Naive thymus-derived CD8-positive, alpha-beta T cell (primary cell): ENCODE measurements around the gene YWHAG. TPM values are rescaled to one million over a fixed set of nuclear protein-coding genes. Genes with fewer than 3 reads are reported as not detected.

ENCODE experiments used
- ATAC-seq, 2 donors: fragments of 150-1000 bp; cut with Tn5 transposase in 1 of 2; sonication (Bioruptor Pico), chemical (Tn5 transposase) in 1 of 2; 1 replicate in 1 of 2; 2 replicates in 1 of 2; pipeline ENCODE4 v1.10.0; 2021; ENCODE audit warnings: mild to moderate bottlenecking in 2 of 2, moderate library complexity in 2 of 2
- POLR2A ChIA-PET: fragments of 350-600 bp; sonication (Branson Sonifier 250); formaldehyde crosslinking; loops from one replicate; lab custom pipeline; 2021; ENCODE audit warnings: antibody characterized with exemption; lab: Charles Lee
- DNase-seq, 10 donors: peaks; one replicate each; pipeline versions ENCODE4 v3.0.0 to v3.0.0-alpha.2; 2020 to 2022
- H3K27ac Mint-ChIP-seq, 10 donors: one replicate each; pipeline ENCODE4 v1.8.0; 2020 to 2022; ENCODE audit warnings: mild to moderate bottlenecking in 10 of 10, mixed read lengths in 10 of 10, moderate library complexity in 4 of 10, inconsistent platforms in 1 of 10
- H3K27me3 Mint-ChIP-seq, 5 donors: one replicate each; pipeline ENCODE4 v1.8.0; 2021 to 2022; ENCODE audit warnings: mixed read lengths in 5 of 5
- H3K36me3 Mint-ChIP-seq, 3 donors: one replicate each; pipeline ENCODE4 v1.8.0; 2020 to 2022; ENCODE audit warnings: mixed read lengths in 3 of 3, mild to moderate bottlenecking in 2 of 3, inconsistent platforms in 1 of 3
- H3K4me1 Mint-ChIP-seq, 4 donors: one replicate each; pipeline ENCODE4 v1.8.0; 2021 to 2022; ENCODE audit warnings: mixed read lengths in 4 of 4
- H3K4me3 Mint-ChIP-seq, 10 donors: one replicate each; pipeline ENCODE4 v1.8.0; 2020 to 2022; ENCODE audit warnings: mild to moderate bottlenecking in 10 of 10, mixed read lengths in 10 of 10, moderate library complexity in 6 of 10, inconsistent platforms in 1 of 10
- H3K9me3 Mint-ChIP-seq, 9 donors: one replicate each; pipeline ENCODE4 v1.8.0; 2020 to 2022; ENCODE audit warnings: mixed read lengths in 9 of 9, mild to moderate bottlenecking in 3 of 9, inconsistent platforms in 1 of 9, moderate library complexity in 1 of 9
- polyA plus RNA-seq, 3 donors: library from polyadenylated mRNA; unstranded; fragments of 300-500 nt; fragmentation: Illumina TruSeq; gene quantifications; one replicate each; pipeline ENCODE4 v1.2.3, GENCODE V29; 2021
- total RNA-seq, 8 experiments: library from RNA in 2 of 8; stranded (reverse) in 2 of 8; gene quantifications; one replicate each; pipeline ENCODE4 v1.2.3 and lab custom pipeline; 2021 to 2026

Gene YWHAG
- total and polyA plus RNA-seq, 5 experiments from 2014 or later, result 1.4 to 38.2 (median 1.9) TPM

DNA sequence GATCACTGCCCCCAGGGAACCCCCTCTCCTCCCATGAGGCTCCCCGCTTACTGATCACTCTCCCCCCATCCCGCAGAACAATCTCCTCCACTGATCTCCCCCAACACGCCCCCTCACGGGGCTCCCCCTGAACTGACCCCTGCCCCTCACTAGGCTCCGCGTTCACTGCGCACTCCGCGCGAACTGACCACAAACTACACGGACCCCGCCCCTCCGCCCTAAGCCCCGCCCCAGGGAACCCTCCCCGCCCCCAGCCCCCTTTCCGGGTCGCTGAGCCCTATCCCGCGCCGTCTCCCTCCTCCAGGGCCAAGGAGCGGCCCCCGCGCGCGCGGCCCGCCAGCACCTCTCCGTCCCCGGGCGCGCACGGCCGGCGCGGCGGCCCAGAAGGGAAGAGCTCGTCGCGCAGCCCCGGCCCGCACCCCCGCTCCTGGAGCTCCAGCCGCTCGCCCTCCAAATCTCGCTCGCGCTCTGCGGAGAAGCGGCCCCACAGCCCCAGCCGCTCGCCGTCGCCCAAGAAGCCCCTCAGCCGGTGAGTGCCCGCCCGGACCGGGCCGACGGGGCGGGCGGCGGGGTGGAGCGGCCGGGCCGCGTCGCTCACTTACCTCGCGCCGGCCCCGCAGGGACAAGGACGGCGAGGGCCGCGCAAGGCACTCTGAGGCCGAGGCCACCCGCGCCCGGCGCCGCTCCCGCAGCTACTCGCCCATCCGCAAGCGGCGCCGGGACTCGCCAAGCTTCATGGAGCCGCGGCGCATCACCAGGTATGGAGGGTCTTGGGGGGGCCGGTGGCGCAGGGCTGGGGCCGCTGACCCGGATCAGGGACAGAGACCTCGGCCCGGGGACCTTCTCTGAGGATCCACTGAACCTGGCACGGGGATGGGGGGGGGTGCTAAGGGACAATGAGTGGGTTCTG is 76.2 kb downstream of the YWHAG start:
- POLR2A ChIA-PET, result interaction anchor here (0.6 to 1.0 kb wide), 3 partner anchors 22 to 115 kb away, joined by 3 read pairs; no protein-coding TSS in a partner anchor
- H3K4me3 Mint-ChIP-seq, result peak overlapping the region; percentile 41 to 88 (median 70)
- DNase-seq (peak in 1 of 10 donors; percentile 26), ATAC-seq (peak; percentile 51 to 62)
- peaks cover 8 to 17% (median 14%) of the 10 kb centered on the region in 4 donors for H3K4me1 Mint-ChIP-seq
- H3K27me3 Mint-ChIP-seq, result peaks cover 25 to 56% (median 30%) of the 10 kb centered on the region in 5 donors
- peaks cover 0 to 10% (median 0%) of the 10 kb centered on the region in 3 donors for H3K36me3 Mint-ChIP-seq
- H3K9me3 Mint-ChIP-seq, result no peaks in the 10 kb centered on the region
- H3K27ac Mint-ChIP-seq, result no peak overlapping the region

GRCh38 chr7:76281706-76282343 is 77.0 kb downstream of the YWHAG start:
- ATAC-seq, result no peak
- no peaks in the 10 kb centered on the region for H3K9me3 Mint-ChIP-seq
- H3K4me3 Mint-ChIP-seq, result peak overlapping the region; percentile 41 to 88 (median 70)
- peak overlapping the region in 1 of 10 donors; percentile 65 for H3K27ac Mint-ChIP-seq
- H3K4me1 Mint-ChIP-seq, result peaks cover 8 to 17% (median 14%) of the 10 kb centered on the region in 4 donors
- POLR2A ChIA-PET, result interaction anchor here (0.6 to 0.7 kb wide), 2 partner anchors 17 to 23 kb away, joined by 3 to 4 read pairs; no protein-coding TSS in a partner anchor
- H3K27me3 Mint-ChIP-seq, result peaks cover 25 to 56% (median 35%) of the 10 kb centered on the region in 5 donors
- DNase-seq, result no peak
- peaks cover 0 to 10% (median 0%) of the 10 kb centered on the region in 3 donors for H3K36me3 Mint-ChIP-seq

DNA sequence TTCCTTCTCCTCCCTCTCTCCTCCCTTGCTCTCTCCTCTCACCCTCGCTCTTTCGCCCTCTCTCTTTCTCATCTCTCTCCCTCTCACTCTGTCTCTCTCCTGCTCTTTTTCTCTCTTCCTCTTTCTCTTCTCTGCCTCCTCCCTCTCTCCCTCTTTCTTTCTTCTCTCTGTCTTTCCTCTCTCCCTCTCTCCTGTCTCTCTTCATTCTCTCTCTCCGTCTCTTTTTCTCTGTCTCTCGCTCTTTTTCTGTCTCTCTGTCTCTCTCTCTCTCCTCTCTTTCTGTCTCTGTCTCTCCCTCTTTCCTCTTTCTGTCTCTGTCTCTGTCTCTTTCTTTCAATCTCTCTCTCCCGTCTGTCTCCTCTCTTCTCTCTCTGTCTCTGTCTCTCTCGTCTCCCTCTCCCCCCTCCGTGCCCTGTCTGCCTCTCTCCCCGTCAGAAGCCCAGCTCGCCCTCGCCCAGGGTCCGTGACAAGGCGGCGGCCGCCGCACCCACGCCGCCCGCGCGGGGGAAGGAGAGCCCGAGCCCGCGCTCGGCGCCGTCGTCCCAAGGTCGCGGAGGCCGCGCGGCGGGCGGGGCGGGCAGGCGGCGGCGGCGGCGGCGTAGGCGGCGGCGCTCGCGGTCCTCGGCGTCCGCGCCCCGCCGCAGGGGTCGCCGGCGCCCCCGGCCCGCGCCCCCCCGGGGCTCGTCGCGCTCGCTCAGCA is 77.6 kb downstream of the YWHAG start:
- DNase-seq (no peak), ATAC-seq (peak; percentile 61 to 82)
- Mint-ChIP-seq H3K36me3 (peaks cover 0 to 10% (median 0%) of the 10 kb centered on the region in 3 donors), H3K4me1 (peaks cover 8 to 17% (median 14%) of the 10 kb centered on the region in 4 donors), H3K9me3 (no peaks in the 10 kb centered on the region), H3K4me3 (peak overlapping the region; percentile 66 to 96 (median 82)), H3K27me3 (peaks cover 26 to 56% (median 36%) of the 10 kb centered on the region in 5 donors), H3K27ac (peak overlapping the region in 4 of 10 donors; percentile 1 to 60 (median 40))
- POLR2A ChIA-PET, result interaction anchor here (0.6 kb wide), 1 partner anchor 17 kb away, joined by 4 read pairs; no protein-coding TSS in a partner anchor

- H3K36me3 Mint-ChIP-seq, result peaks cover 0 to 10% (median 0%) of the 10 kb centered on the region in 3 donors
- ATAC-seq, result no peak
- no peaks in the 10 kb centered on the region for H3K9me3 Mint-ChIP-seq
- H3K4me1 Mint-ChIP-seq, result peaks cover 8 to 17% (median 14%) of the 10 kb centered on the region in 4 donors
- POLR2A ChIA-PET, result no interaction called here
- H3K27ac Mint-ChIP-seq, result no peak overlapping the region
- peaks cover 28 to 61% (median 36%) of the 10 kb centered on the region in 5 donors for H3K27me3 Mint-ChIP-seq
- H3K4me3 Mint-ChIP-seq, result peak overlapping the region in 2 of 10 donors; percentile 69 to 96
- peak in 1 of 10 donors; percentile 52 for DNase-seq
These were observed 78.4 kb downstream of the YWHAG start for GRCh38 chr7:76280408-76280807.

GRCh38 chr7:76278540-76278939 is 80.3 kb downstream of the YWHAG start:
- ATAC-seq (no peak), DNase-seq (no peak)
- peaks cover 0 to 6% (median 0%) of the 10 kb centered on the region in 3 donors for H3K36me3 Mint-ChIP-seq
- POLR2A ChIA-PET, result interaction anchor here (0.5 kb wide), 1 partner anchor 23 kb away, joined by 4 read pairs; no protein-coding TSS in a partner anchor
- H3K9me3 Mint-ChIP-seq, result no peaks in the 10 kb centered on the region
- peaks cover 8 to 20% (median 13%) of the 10 kb centered on the region in 4 donors for H3K4me1 Mint-ChIP-seq
- H3K4me3 Mint-ChIP-seq, result peak overlapping the region in 1 of 10 donors; percentile 10
- peaks cover 23 to 51% (median 34%) of the 10 kb centered on the region in 5 donors for H3K27me3 Mint-ChIP-seq
- no peak overlapping the region for H3K27ac Mint-ChIP-seq

Other genes with a start within 250 kb of the YWHAG start
- not detected for gene SRRM3, start 157.1 kb downstream of the YWHAG start, total RNA-seq
- gene SRRM3, start 157.1 kb downstream of the YWHAG start, polyA plus RNA-seq, result not detected
- 10 to 100 TPM; 48.5 to 49.4 TPM for gene HSPB1, start 56.3 kb downstream of the YWHAG start, total RNA-seq
- gene HSPB1, start 56.3 kb downstream of the YWHAG start, polyA plus RNA-seq, result 100 to 1,000 TPM in 2 of 3 donors, 10 to 100 TPM in 1; 96.4 to 128 (median 125) TPM
- gene SSC4D, start 50.7 kb upstream of the YWHAG start, total RNA-seq, result not detected
- gene SSC4D, start 50.7 kb upstream of the YWHAG start, polyA plus RNA-seq, result under 1 TPM in 2 of 3 donors, not detected in 1; 0.62 to 0.85 TPM
- gene ZP3, start 66.0 kb upstream of the YWHAG start, total RNA-seq, result 1 to 10 TPM; 2.3 to 3.2 TPM
- 10 to 100 TPM in 1 of 3 donors, 1 to 10 TPM in 2; 5.7 to 12.4 (median 9.7) TPM for gene ZP3, start 66.0 kb upstream of the YWHAG start, polyA plus RNA-seq
- 10 to 100 TPM; 39.0 to 43.7 TPM for gene DTX2, start 102.7 kb upstream of the YWHAG start, total RNA-seq
- gene DTX2, start 102.7 kb upstream of the YWHAG start, polyA plus RNA-seq, result 10 to 100 TPM in 2 of 3 donors, 1 to 10 TPM in 1; 6.6 to 13.5 (median 12.7) TPM
- gene UPK3B, start 151.6 kb upstream of the YWHAG start, total RNA-seq, result 1 to 10 TPM; 7.3 to 8.4 TPM
- not detected for gene UPK3B, start 151.6 kb upstream of the YWHAG start, polyA plus RNA-seq
- under 1 TPM; 0.26 to 0.69 TPM for gene SPDYE16, start 184.3 kb upstream of the YWHAG start, total RNA-seq
- gene SPDYE16, start 184.3 kb upstream of the YWHAG start, polyA plus RNA-seq, result not detected